ENCODE results near the gene MAFG. TPM values are rescaled to one million over a fixed set of nuclear protein-coding genes. Genes with fewer than 3 reads are reported as not detected.

MAFG gene
- total and polyA plus RNA-seq, 9 of the 15 experiments (the other 6 are each of a cell fraction or from before 2014, with no cell fraction given), result 1.1 to 58.1 (median 24.9) TPM

- Histone ChIP-seq H4K20me1 (replicated peaks; ENCODE audit: control insufficient read depth, insufficient read depth, low read length) (no peaks in the 10 kb centered on the region; the same call in 1 of the 2 replicates), H3K4me1 (replicated peaks in 1 of 2; ENCODE audit: control insufficient read depth in 2 of 2, insufficient read depth in 2 of 2, low read length in 2 of 2) (peaks cover 11 to 69% of the 10 kb centered on the region in 2 experiments; a peak in 4 of 5 replicates), H3K27me3 (ENCODE audit: control insufficient read depth in 2 of 2, insufficient read depth in 2 of 2, low read length in 2 of 2) (no peaks in the 10 kb centered on the region), H3K36me3 (ENCODE audit: control insufficient read depth, insufficient read depth, low read length) (peaks cover 11% of the 10 kb centered on the region; the same call in 2 of the 3 replicates), H3K27ac (ENCODE audit: extremely low read depth, low read depth, low read length) (no peak overlapping the region), H2AFZ (ENCODE audit: low read depth, low read length) (no peak overlapping the region), H3K9ac (ENCODE audit: insufficient read depth in 1 of 2, low read depth in 2 of 2, low read length in 2 of 2) (no peak overlapping the region; a peak in 1 of 4 replicates), H3K9me3 (replicated peaks; ENCODE audit: control insufficient read depth, insufficient read depth, low read depth, low read length) (no peaks in the 10 kb centered on the region), H3K9me1 (ENCODE audit: control insufficient read depth, insufficient read depth, low read length) (peaks cover 4% of the 10 kb centered on the region), H3K79me2 (ENCODE audit: control insufficient read depth, insufficient read depth, low read length) (peaks cover 21% of the 10 kb centered on the region), H3K4me2 (ENCODE audit: insufficient read depth, low read length) (no peak overlapping the region), H3K4me3 (no peak overlapping the region)
- no peak for ATAC-seq
- WGBS (ENCODE audit: insufficient coverage, low coverage, missing lambda C conversion rate), result 73% methylated on average over 16 of the region's 21 CpGs
- intact Hi-C loops (cut with micrococcal nuclease), result no loop called here
- no peak for FAIRE-seq
- in situ Hi-C loops (cut with MboI), result no loop called here
- CTCF ChIA-PET (ENCODE audit: low intra/inter-chr PET ratio), result no interaction called here
- POLR2A ChIA-PET, result interaction anchor here (0.6 to 1.3 kb wide), 4 partner anchors 11 to 438 kb away, joined by 3 read pairs; partner anchors contain the start of gene MAFG
- no TSS peak for BruUV-seq (replicated peaks)
- DNase-seq (ENCODE audit: extremely low read depth in 1 of 4, low spot score in 3 of 4), result no peak
- TF ChIP-seq SREBF2 (CRISPR knock-in tag; IDR thresholded peaks at IDR 0.05) (no peak), POU5F1 (IDR thresholded peaks at IDR 0.05; ENCODE audit: borderline replicate concordance, low read depth, low read length, partially characterized antibody) (no peak), TAF9B (IDR thresholded peaks at IDR 0.05; ENCODE audit: partially characterized antibody) (no peak), HNRNPL (IDR thresholded peaks at IDR 0.05; ENCODE audit: low read depth, low read length) (peak; percentile 82; the same call in 1 of the 2 replicates), EP400 (IDR thresholded peaks at IDR 0.05) (no peak), ARID3A (IDR thresholded peaks at IDR 0.05; ENCODE audit: borderline replicate concordance, low read depth, low read length) (no peak), HEY1 (CRISPR knock-in tag; IDR thresholded peaks at IDR 0.05; ENCODE audit: borderline replicate concordance) (no peak), ATF2 (CRISPR knock-in tag; IDR thresholded peaks at IDR 0.05) (no peak), ZKSCAN1 (IDR thresholded peaks at IDR 0.05; ENCODE audit: low read depth, low read length) (no peak), ZBTB43 (CRISPR knock-in tag; IDR thresholded peaks at IDR 0.05) (no peak), THAP12 (CRISPR knock-in tag; IDR thresholded peaks at IDR 0.05) (no peak), SRSF7 (optimal IDR thresholded peaks at IDR 0.05; ENCODE audit: low read depth, low read length) (no peak), BRF2 (IDR thresholded peaks at IDR 0.05; ENCODE audit: borderline replicate concordance, insufficient read depth, insufficient read length) (no peak), BHLHE40 (IDR thresholded peaks at IDR 0.05; ENCODE audit: low read length) (no peak)
Measured at GRCh38 chr17:81939881-81940385, 12.4 kb upstream of the MAFG start.
